Activated gamma-delta T cell treated with Interleukin-2 at 50 U/mL for 16 hours (primary cell): ENCODE data around the gene ITPKA.

Experiments
- DNase-seq: peaks from one replicate; pipeline ENCODE4 v3.0.0-alpha.2; 2020

ITPKA gene

DNA sequence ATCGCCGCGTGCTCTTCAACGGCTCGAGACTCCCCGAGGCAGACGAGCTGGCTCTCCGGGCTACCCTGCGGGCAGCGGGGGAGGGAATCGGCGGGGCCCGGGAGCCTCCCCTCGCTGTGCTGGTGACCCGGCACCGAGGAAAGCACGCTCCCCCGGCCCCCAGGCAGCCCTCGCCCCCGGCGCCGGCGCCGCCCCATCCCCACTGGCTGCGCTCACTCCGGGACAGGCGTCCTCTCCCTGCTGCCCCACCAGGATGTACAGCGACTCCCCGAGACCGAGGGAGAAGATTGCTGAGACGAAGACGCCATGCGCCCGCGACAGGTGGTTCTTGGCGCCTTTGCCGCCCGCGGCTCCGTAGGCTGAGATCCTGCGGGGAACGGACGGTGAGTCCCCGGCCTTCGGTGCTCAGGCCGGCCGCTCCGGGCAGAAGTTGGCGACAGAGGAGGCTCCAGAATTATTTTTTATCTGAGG, 18.3 kb downstream of the ITPKA start:
- DNase-seq: no peak

- no peak for DNase-seq
Observed at GRCh38 chr15:41512512-41512939, 18.9 kb downstream of the ITPKA start.

GRCh38 chr15:41512940-41513505, 19.3 kb downstream of the ITPKA start:
- DNase-seq: peak; percentile 16

- peak; percentile 14 for DNase-seq
Observed at GRCh38 chr15:41513506-41514227, 20.0 kb downstream of the ITPKA start, which contains the start of gene LTK. LTK (minus strand) TSS chr15:41513827; CDS start chr15:41513709, 118 bp downstream.

DNA sequence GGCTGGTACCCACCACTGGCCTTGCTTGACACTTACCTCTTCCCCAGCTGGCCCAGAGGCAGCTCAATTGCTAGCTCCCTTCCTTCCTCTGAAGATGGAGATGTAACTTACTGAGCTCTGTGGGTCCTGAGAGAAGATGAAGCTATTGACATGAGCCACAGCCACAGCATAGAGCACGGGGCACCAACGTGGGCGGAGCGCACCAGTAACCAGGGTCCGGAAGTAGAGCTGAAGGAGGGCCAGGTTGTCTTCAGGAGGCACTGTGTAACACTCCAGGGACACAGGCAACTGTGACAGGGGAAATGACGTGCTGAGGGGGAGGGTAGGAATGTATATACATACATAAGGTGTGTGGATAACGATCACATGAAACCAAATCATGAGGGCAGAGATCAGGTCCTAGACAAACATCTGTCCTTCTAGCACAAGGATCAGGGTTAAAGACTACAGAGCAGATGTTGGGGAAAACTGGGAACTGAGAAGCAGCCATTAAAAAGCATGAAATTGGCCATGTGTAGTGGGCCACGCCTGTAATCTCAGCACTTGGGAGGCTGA, 24.3 kb downstream of the ITPKA start:
- DNase-seq: no peak

- no peak for DNase-seq
Observed at GRCh38 chr15:41520636-41521035, 27.0 kb downstream of the ITPKA start.

- DNase-seq: no peak
Observed at GRCh38 chr15:41521614-41522013, 27.9 kb downstream of the ITPKA start.

DNA sequence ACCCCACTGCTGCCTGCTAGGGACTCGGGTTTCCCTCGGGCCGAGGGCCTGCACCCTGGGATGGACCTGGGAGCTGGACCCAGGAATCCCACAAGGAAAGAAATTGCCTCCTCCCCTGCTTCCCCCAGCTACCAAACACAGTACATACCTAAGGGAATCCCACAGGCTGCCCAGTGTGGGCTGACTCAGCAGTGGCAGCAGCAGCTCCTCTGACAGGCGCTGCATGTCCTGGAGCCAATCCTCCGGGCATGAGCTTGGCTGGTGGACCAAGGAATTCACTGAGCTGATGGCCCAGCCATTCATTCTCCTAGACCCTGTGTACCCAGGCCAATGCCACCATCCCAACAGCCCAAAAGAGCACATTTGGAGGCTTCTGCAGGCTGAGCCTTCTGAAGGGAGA, 29.4 kb downstream of the ITPKA start:
- DNase-seq: no peak

GRCh38 chr15:41530363-41530956, 36.8 kb downstream of the ITPKA start:
- DNase-seq: no peak

- DNase-seq: no peak
Observed at GRCh38 chr15:41535544-41535943, 41.9 kb downstream of the ITPKA start.

GRCh38 chr15:41536866-41537265, 43.2 kb downstream of the ITPKA start:
- no peak for DNase-seq

- DNase-seq: no peak
Observed at GRCh38 chr15:41543521-41543870, 49.8 kb downstream of the ITPKA start.

- DNase-seq: no peak
Observed at GRCh38 chr15:41544650-41545015, 51.0 kb downstream of the ITPKA start.

DNA sequence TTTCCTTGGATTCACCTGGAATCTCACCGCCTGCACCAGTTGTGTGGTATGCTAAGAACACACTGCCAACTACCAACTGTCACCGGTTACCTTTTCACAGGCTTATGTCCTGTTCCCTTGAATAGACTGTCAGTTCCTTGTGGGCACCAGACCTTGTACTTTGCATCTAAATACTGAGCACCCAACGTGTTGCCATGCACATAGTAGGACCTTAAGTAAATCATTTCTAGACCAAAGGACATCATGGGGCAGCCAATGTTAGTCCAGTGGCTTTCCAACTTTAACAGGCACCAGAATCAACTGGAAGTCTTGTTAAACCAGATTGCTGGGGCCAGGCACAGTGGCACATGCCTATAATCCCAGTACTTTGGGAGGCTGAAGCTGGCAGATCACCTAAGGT, 51.5 kb downstream of the ITPKA start:
- no peak for DNase-seq

GRCh38 chr15:41546851-41547786, 53.4 kb downstream of the ITPKA start:
- no peak for DNase-seq

GRCh38 chr15:41550066-41550775, 56.5 kb downstream of the ITPKA start:
- no peak for DNase-seq
